ENCODE results near the gene DUSP16.
"Not testable (repeated sequence)": the region's sequence is repeated elsewhere in the genome, so short reads cannot be mapped to it uniquely, and the experiment has no call there.

Gene DUSP16

DNA sequence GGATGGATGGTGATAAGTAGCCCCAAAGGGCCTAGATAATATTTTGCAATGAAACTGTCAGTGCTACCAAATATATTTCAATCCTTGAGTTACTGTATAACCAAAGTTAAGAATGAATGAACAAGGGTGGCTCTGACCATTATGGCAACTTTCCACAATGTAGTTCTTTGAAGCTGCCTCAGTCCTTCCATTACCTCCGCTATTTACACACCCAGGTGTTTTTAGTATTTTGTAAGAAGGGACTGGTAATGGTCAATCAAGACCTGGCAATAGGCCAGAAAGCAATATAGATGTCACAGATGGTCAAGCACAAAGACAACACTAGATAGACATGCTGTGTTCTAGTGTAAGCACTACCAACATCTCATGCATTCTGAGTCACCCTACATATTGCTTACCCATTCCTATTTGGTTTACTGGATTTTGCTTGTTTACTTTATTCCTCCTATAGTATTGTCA lies 16.3 kb downstream of the DUSP16 start:
- DNase-seq (ENCODE audit: low spot score): peak; percentile 54

- DNase-seq (ENCODE audit: low spot score): no peak
Measured at GRCh38 chr12:12543959-12544358, 18.7 kb downstream of the DUSP16 start.

GRCh38 chr12:12542964-12543363 lies 19.7 kb downstream of the DUSP16 start:
- peak; percentile 31 for DNase-seq (ENCODE audit: low spot score)

GRCh38 chr12:12542286-12542685 lies 20.4 kb downstream of the DUSP16 start:
- no peak for DNase-seq (ENCODE audit: low spot score)

DNA sequence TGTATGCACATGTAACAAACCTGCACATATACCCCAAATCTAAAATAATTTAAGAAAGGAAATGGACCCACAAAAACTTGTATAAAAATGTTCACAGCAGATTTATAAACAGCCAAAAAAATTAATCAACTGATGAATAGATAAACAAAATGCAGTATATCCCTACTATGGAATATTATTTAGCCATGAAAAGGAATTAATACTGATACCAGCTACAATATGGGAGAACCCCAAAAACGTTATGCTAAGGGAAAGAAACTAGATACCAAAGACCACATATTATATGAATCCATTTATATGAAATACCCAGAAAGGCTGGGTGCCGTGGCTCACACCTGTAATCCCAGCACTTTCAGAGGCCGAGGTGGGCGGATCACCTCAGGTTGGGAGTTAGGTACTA lies 20.9 kb downstream of the DUSP16 start:
- no peak for DNase-seq (ENCODE audit: low spot score)

- no peak for DNase-seq (ENCODE audit: low spot score)
Measured at GRCh38 chr12:12540261-12541013, 22.2 kb downstream of the DUSP16 start.

GRCh38 chr12:12539028-12539810 lies 23.4 kb downstream of the DUSP16 start:
- peak; percentile 33 for DNase-seq (ENCODE audit: low spot score)

- no peak for DNase-seq (ENCODE audit: low spot score)
Measured at GRCh38 chr12:12538535-12538934, 24.1 kb downstream of the DUSP16 start.

GRCh38 chr12:12537421-12537820 lies 25.2 kb downstream of the DUSP16 start:
- no peak for DNase-seq (ENCODE audit: low spot score)

DNA sequence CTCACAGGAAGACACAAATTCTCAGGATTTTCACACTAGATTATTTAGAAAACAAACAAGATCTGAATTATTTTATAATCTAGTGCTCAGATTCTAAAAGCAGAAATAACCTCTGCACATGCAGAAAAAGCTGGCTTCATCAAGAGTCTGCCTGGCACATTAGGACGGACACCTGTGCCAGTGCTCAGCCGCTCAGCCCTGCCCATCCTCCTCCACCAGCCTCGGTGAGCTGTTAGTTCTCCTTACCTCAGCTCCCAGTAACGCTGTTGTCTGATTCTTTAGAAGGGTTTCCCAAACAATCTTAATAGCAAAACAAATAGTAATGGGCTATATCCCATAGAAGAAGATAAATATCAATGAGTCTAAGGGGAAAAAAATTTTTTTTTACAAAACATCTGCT lies 27.7 kb downstream of the DUSP16 start:
- no peak for DNase-seq (ENCODE audit: low spot score)

GRCh38 chr12:12534166-12534866 lies 28.3 kb downstream of the DUSP16 start:
- no peak for DNase-seq (ENCODE audit: low spot score)

GRCh38 chr12:12533238-12533829 lies 29.3 kb downstream of the DUSP16 start:
- DNase-seq (ENCODE audit: low spot score): peak; percentile 60

- DNase-seq (ENCODE audit: low spot score): no peak
Measured at GRCh38 chr12:12531194-12531593, 31.5 kb downstream of the DUSP16 start.

- DNase-seq (ENCODE audit: low spot score): no peak
Measured at GRCh38 chr12:12529783-12530421, 32.8 kb downstream of the DUSP16 start.

DNA sequence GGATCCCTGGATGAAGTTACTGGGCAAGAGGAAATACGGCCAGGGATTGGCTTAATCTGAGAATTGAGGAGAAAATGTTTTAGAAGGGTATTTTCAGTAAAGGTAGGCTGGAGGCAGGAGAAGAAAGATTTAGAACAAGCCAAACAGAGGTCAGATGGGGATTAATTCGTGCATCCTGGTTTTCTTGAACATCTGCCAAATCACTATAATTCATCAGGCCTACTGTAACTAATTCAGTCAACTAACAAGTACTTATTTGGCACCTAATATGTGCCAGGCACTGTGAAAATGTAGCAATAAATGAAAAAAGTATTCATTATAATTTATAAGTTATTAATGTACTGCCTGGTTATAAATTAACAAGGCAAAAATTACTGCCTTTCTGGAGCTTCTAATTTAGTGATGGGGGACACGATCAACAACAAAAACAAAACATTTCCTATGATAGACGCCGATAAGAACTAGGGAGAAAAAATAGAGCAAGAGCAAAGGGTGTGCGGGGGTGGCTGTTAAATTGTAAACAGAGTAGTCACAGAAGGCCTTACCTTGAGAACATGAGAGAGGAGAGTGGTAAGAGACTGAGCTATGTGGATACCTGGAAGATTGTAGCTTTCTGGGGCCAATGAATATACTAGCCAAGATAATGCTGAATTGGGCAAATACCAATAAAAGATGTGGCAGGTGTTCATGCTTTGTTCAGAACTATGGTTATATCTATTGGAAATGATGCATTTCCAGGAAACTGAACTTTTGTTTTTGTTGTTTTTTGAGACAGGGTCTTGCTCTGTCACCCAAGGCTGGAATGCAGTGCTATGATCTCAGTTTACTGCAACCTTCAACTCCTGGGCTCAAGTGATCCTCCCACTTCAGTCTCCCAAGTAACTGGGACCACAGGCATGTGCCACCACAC lies 34.0 kb downstream of the DUSP16 start:
- no peak for DNase-seq (ENCODE audit: low spot score)

GRCh38 chr12:12527820-12528296 lies 34.8 kb downstream of the DUSP16 start:
- no peak for DNase-seq (ENCODE audit: low spot score)

DNA sequence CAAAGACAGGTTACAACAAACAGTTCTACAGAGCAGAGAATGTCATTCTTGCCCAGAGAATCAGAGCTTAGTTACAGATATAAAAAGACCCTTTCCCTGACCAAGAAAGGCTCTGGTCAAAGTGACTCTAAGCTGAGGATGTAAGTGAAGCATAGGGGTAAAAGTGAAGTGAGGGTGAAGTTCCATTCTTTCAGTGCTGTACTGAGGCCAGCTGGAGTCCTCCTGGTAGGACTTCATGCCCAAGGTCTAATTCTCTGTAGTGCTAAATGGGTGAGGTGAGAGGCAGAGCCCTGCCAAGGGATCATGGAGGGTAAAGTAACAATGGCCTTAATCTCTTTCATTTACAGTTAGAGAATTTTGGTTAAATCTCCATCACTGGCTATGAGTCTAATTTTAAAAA lies 38.5 kb downstream of the DUSP16 start:
- DNase-seq (ENCODE audit: low spot score): no peak

- DNase-seq (ENCODE audit: low spot score): no peak
Measured at GRCh38 chr12:12523229-12523628, 39.4 kb downstream of the DUSP16 start.

DNA sequence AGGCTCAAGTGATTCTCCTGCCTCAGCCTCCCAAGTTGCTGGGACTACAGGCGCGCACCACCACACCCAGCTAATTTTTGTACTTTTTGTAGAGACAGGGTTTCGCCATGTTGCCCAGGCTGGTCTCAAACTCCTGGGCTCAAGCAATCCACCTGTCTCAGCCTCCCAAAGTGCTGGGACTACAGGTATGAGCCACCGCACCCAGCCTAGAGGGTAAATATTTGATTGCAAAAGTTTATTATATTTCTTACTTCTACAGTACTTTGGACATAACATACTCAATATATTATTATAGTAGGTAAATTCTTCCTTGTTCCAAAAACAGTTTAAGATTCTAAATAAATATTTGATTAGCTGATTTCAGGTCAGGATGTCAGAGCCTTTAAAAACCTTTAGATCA lies 40.0 kb downstream of the DUSP16 start:
- not testable (repeated sequence) for DNase-seq (ENCODE audit: low spot score)

- DNase-seq (ENCODE audit: low spot score): no peak
Measured at GRCh38 chr12:12521888-12522287, 40.8 kb downstream of the DUSP16 start.

DNA sequence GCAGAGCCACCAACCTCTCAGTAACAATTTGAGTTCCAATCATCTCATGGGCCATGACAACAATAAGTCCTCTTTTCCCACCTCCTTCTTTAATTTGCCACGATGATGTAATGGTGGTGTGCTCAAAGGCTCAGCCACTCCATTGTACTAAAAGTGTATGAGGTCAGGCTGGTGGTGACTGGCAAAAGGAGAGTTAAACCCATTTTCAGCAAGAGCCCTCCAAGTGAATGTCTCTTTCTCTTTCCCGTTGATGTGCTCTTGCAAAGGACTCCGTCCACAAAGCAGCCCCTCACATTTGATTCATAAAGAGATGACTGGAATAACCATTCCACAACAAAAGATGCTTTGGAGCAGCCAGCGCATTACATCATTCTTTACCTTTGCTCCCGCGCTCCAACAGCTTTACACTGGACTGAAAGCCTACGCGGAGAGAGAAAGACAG lies 41.6 kb downstream of the DUSP16 start:
- DNase-seq (ENCODE audit: low spot score): no peak
